HFF-Myc (cell line): Measurements from ENCODE around the gene CCDC154.

Source experiments
- DNase-seq: peaks from one replicate; pipeline ENCODE4 v3.0.0-alpha.2; 2011; ENCODE audit warnings: low read depth; ENCODE audit errors: extremely low read depth
- H3K4me3 ChIP-seq: replicated peaks from 2 replicates; pipeline ENCODE4 v1.5.1; 2011; ENCODE audit warnings: low read depth, mild to moderate bottlenecking, control low read depth, low read length
- TF ChIP-seq, protein P1 (sequence below): IDR thresholded peaks from 2 replicates; pipeline ENCODE4 v1.5.1; 2012; ENCODE audit warnings: mild to moderate bottlenecking, low read depth, low read length, control low read depth; ENCODE audit errors: missing control alignments

CCDC154 gene

GRCh38 chr16:1466054-1466453 is 21.7 kb upstream of the CCDC154 start:
- TF ChIP-seq, protein P1, sequence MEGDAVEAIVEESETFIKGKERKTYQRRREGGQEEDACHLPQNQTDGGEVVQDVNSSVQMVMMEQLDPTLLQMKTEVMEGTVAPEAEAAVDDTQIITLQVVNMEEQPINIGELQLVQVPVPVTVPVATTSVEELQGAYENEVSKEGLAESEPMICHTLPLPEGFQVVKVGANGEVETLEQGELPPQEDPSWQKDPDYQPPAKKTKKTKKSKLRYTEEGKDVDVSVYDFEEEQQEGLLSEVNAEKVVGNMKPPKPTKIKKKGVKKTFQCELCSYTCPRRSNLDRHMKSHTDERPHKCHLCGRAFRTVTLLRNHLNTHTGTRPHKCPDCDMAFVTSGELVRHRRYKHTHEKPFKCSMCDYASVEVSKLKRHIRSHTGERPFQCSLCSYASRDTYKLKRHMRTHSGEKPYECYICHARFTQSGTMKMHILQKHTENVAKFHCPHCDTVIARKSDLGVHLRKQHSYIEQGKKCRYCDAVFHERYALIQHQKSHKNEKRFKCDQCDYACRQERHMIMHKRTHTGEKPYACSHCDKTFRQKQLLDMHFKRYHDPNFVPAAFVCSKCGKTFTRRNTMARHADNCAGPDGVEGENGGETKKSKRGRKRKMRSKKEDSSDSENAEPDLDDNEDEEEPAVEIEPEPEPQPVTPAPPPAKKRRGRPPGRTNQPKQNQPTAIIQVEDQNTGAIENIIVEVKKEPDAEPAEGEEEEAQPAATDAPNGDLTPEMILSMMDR = no peak
- no peak for DNase-seq
- H3K4me3 ChIP-seq = no peak overlapping the region

DNA sequence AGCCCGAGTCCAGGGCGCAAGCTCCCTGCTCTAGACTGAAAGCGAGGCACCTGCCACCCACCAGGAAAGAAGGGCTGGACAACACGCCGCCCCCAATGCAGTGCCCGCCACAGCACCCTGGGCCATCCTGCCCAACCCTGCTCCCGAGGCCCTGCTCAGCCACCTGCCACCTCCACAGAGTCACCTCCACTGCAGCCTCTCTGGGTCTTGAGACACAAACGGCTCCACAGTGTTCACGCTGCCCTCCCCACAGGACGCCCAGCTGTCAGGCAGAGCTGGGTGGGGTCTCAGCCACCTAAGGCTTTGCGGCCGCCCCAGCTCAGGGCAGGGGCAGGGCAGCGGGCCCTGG is 21.2 kb upstream of the CCDC154 start:
- no peak for DNase-seq
- H3K4me3 ChIP-seq = no peak overlapping the region
- TF ChIP-seq, protein P1 = no peak

GRCh38 chr16:1464894-1465566 is 20.7 kb upstream of the CCDC154 start:
- no peak overlapping the region for H3K4me3 ChIP-seq
- no peak for DNase-seq
- TF ChIP-seq, protein P1 = no peak

DNA sequence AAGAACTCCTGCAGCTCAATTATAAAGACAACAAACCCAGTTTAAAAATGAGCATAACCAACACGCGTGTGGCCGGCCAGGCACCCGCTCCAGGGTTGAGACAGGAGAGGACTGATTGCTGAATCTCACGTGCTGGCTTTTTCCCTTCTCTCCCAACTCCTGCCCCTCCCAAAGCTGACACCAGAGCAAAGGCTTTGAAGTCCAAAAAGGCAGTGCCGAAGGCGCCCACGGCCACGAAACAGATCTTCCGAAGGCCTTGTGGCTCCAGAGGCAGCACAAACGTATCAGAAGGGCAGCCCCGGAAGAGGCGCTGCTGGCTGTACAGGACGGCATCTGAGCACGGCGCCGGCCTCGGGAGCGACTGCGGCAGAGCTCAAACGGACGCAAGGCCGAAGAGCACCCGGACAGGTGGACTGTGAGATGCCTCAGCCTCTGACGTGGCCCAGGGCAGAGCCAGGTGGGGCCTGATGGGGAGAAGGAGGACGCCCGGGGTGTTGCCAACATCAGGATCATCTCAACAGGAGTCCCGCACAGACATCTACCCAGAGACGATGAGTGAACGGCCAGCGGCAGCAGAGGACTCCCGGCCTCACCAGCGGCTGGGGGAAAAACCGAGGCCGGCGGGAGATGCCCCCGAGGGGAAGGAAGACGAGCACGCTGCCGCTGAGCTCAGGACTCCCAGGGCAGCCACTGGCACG is 20.0 kb upstream of the CCDC154 start:
- H3K4me3 ChIP-seq = no peak overlapping the region
- no peak for DNase-seq
- TF ChIP-seq, protein P1 = no peak

- no peak overlapping the region for H3K4me3 ChIP-seq
- DNase-seq = no peak
- TF ChIP-seq, protein P1 = no peak
Observed at GRCh38 chr16:1461146-1461545, 16.8 kb upstream of the CCDC154 start.

DNA sequence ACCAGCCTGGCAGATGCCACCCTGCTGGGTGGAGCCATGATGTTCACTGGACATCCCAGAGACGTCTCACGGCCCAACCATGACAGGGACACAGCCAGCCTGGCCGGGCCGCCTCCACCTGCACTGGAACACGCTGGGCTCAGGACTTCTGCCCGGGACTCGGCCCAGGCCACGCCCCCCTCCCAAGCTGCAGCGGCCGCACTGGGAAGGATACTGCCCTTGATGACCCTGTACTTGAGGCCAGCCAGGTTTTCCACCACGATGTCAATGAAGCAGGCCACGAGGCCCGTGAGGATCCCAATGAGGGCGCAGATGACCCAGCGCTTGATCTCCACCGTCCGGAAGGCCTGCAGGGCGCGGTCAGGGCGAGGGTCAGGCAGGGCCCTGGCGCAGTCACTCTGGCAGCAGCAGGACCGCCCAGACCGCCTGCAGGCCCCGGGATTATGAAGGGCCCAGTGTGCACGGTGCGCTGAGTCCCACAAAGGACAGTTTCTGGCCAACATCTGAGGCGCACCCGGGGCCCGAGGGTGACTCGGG is 16.3 kb upstream of the CCDC154 start:
- DNase-seq = no peak
- TF ChIP-seq, protein P1 = no peak
- no peak overlapping the region for H3K4me3 ChIP-seq
